ENCODE data around the gene MYO1E.
"Not testable (repeated sequence)": the region's sequence is repeated elsewhere in the genome, so short reads cannot be mapped to it uniquely, and the experiment has no call there.

MYO1E gene

DNA sequence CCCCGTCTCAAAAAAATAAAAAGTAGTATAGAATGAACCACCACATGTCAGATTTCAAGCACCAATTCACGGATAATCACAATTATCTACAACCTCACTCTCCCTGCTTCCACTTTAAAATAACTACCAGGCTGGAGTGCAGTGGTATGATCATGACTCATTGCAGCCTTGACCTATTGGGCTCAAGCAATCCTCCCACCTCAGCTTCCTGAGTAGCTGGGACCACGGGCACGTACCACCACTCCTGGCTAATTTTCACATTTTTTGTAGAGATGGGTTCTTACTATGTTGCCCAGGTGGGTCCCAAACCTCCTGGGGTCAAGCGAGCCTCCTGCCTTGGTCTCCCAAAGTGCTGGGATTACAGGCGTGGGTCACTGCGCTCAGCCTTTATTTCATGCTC lies 204.1 kb downstream of the MYO1E start:
- DNase-seq (ENCODE audit: low read depth in 2 of 2): no peak

DNA sequence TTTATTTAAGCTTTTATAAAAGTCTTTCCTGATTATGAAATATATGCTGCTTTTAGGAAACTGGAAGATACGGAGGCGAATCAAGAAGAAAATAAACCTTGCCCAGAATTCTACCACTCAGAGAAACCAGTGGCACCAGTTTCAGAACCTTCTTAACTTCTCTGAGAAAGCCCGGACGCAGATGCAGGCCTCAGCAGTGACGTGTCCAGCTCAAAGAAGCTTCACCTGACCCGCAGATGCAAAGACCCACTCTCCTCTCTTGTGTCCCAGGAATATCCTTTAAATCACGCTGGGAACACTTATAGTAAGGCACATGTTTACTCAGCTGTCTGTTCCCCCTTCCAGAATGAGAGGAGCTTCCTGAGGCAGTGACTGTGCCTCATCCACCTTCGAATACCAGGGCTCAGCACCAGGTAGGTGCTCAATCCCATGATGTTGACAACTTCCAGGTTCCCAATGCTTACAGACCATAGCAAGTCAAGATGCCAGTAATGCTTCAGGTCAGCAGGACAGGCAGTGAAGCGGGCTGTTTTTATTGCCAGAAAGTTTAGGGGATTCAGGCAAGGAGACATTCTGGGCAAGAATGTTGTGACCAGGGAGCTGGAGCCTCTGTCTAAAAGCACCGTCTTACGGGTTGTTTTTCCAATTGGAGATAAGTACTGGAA lies 205.9 kb downstream of the MYO1E start:
- DNase-seq (ENCODE audit: low read depth in 2 of 2): no peak

DNA sequence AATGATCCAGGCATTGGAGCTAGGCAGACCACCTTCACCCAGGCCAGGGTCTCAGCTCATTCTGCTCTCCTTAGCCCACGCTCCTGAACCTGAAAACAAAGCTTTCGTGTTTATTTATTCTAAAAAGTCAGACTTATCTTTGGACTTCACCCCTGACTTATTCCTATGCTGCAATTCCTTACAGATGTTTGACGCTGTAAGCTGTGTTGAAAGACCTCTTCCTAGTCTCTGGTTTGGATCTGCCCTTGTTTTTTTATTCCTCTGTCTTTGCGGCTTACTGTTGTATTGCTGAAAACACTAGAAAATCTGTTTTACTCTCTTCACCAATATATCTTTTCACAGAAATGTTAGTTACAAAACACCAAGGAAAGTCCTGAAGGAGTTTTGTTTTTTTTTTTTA lies 206.5 kb downstream of the MYO1E start:
- DNase-seq (ENCODE audit: low read depth in 2 of 2): no peak

DNA sequence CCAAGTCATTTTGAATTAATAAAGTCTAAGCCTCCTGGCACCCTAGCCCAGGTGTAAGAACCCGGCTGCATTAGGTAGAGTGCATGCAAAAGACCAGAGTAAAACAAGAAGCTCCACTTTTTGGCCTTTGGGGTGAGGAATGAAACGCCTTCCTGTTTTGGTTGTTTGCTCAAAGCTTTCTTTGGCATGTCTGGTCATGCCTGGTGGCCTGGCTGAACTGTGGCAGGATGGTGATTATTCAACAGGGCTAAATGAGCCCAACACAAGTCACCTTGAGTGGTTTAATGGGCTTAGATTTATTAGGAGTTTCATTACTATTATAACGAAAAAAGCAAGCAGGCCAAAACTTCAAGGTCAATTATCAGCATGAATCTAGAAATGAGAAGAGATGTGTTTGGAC lies 206.9 kb downstream of the MYO1E start:
- no peak for DNase-seq (ENCODE audit: low read depth in 2 of 2)

DNA sequence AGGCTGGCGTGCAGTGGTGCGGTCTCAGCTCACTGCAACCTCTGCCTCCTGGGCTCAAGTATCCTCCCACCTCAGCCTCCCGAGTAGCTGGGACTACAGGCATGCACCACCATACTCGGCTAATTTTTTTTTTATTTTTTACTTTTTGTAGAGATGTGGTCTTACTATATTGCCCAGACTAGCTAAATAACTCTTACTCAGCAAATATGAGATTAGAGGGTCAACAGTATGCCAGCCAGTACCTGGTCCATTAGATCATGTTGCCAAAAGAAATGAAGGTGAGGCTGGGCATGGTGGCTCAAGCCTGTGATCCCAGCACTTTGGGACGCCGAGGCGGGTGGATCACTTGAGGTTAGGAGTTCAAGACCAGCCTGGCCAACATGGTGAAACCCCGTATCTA lies 210.6 kb downstream of the MYO1E start:
- not testable (repeated sequence) for DNase-seq (ENCODE audit: low read depth in 2 of 2)

DNA sequence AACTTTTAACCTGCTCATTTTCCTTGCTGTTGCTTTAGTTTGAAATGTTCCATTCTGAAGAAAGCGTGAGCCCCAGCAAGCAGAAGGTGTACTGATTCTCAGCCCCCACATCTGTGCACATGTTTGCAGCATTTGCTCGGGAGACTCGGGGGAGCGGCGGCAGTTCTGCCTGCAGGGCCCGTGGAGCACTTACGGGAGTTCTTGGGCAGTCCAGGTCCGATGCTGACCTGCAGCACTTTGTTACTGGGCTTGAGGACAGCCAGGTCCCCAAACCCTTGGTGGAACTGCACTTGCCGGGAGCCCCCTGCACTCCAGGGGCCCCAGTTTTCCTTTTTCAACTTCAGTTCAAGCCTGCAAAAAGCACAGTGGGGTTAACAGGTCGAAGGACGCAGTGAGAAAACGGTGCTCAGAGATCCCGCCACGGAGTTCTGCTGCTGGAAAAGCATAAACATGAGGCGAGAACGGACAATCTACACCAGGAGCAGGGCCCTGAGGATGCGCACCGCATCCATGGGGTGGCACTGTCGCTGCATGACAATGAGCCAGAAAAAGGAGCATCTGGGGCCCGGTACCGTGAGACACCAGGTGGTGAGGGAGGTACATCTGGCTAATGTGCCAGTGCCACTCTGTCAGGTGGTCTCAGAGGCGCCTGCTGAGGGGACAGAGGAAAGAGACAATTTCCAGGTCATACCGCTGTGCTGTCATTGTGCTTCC lies 211.6 kb downstream of the MYO1E start:
- DNase-seq (ENCODE audit: low read depth in 2 of 2): no peak

DNA sequence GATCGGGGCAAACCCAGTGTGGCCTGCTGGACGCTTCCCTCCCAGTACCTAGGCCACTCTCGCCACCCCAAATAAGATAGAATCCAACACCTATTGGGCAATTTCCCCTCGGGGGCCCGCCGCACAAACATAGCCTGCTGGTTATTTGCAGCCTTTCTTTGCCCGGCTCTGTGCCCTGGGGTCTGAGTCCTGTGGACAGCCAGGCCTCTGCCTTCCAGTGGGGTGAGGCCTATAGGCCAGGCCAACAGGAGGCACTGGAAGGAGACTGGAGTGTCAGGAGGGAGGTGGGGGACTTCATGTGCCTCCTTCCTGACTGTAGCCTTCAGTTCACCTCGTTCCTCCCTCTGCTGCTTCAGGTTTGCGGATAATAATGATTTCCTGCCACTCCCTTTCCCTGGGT lies 213.5 kb downstream of the MYO1E start:
- DNase-seq (ENCODE audit: low read depth in 2 of 2): no peak

DNA sequence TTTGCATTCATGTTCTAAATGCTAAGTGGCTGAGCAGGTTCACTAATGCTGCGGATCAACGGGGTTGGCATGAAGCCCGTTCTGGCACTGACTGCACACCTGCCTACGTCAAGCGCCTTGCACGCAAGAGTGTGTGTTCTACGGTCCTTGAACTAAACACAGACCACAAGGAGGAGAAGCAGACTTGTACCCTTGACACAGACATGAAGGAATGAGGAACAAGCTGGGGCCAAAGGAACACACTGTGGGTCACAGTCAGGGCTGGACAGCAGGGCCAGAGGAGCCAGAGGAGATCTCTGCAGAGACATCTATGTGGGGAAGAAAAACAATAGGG lies 214.0 kb downstream of the MYO1E start:
- no peak for DNase-seq (ENCODE audit: low read depth in 2 of 2)

DNA sequence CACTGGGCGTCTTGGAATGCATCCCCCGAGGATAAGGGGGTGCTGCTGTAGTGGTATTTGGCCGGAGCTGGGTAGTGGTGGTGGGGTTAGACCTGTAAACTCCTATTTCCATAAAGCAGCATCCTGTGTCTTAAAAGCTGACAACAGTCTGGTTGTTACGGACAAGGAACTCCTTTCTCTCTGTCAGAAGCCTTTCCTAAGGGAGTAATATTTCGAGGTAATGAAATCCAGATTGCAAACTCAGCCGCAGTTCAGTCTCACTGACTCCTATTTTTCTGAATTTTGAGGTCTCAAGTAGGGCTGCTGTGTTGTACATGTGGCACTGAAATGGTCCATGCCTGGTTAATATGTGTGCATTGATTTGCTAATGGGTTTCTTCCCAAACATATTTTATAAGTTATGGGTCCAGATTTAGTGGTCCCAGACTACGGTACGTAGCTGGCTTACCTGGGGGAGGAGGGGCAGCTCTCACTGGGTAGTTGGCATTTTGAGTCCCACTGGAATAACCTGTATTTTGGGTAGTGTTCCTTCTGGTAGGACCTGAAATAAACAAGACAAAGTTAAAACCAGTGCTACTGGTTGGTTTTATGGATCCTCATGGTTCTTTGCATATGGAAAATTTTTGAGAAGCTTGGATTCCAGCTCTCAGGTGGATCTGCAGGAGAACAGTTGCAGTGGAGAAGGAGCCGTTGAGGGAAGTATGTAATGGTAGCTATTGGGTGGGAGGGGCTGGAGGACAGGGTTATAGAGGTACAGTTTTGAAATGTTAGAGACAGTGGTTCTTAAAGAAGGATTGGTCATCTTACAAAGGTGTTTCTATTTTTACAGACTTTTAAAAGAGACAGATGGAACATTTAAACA lies 214.6 kb downstream of the MYO1E start:
- DNase-seq (ENCODE audit: low read depth in 2 of 2): peak in 1 of 2 experiments; percentile 44

DNA sequence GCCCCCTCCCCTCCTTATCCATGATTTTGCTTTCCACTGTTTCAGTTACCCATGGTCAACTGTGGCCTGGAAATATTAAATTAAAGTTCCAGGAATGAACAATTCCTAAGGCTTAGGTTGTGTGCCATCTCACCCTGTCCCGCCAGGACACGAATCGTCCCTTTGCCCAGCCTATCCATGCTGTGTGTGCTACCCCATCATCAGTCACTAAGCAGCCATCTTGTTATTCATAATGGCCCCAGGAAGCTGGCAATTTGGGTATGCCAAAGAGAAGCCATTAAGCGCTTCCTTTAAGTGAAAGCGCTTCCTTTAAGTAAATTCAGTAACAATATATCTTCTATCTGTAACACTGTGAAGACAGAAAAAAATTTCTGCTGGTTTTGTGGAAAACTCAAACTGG lies 215.3 kb downstream of the MYO1E start:
- no peak for DNase-seq (ENCODE audit: low read depth in 2 of 2)

DNA sequence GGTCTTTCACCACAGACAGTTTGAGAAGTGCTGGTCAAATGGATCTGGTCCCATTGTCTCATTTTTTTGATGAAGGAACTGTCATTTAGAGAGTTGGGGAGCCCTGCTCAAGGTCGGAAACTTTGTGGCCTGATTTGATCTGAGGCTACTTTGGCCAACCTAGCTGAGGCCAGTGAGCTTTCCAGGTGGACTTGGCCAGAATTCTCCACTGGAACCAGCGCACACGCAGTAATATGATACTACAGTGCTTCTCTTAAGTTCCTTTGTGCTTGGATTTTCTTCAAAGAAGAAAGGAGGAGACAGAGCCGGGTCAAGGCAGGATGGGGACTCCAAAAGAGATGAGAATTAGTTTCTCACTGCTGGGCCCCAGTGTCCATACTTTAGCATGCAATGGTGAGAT lies 217.2 kb downstream of the MYO1E start:
- no peak for DNase-seq (ENCODE audit: low read depth in 2 of 2)

DNA sequence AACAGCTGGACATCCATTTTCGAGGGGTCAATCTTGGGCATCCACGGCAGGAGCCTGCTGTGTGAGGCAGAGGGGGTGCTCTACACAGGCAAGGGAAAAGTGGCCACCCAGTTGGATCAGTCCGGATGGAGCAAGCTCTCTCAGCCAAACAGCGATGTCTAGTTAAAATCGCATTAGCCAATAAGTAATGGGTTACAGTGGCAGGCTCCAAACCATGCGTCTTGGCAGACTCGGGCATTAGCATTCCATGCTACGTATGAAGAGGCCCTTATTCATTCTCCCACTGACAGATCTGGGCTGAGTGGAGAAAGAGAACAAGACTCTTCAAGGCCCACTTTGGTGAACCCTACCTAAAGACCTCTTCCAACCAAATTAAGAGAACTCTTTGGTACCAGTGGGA lies 218.4 kb downstream of the MYO1E start:
- DNase-seq (ENCODE audit: low read depth in 2 of 2): no peak

DNA sequence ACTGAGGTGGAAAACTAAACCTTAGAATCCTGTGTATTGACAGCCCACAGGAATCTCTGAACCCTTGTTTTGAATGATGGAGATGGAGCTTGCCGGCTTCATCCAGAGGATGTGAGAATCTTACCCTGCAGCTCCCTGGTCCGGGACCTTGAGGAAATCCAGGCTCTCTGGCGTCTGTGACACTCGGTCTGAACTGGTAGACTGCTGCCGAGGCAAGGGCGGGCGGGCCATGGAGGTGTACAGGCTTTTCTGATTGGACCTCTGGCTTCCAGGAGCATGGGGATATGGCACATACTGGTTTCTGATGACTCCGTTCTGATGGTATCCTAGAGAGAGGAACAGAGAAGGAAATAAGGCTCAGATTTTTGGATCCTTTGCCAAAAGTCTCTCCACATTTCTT lies 219.2 kb downstream of the MYO1E start:
- no peak for DNase-seq (ENCODE audit: low read depth in 2 of 2)

DNA sequence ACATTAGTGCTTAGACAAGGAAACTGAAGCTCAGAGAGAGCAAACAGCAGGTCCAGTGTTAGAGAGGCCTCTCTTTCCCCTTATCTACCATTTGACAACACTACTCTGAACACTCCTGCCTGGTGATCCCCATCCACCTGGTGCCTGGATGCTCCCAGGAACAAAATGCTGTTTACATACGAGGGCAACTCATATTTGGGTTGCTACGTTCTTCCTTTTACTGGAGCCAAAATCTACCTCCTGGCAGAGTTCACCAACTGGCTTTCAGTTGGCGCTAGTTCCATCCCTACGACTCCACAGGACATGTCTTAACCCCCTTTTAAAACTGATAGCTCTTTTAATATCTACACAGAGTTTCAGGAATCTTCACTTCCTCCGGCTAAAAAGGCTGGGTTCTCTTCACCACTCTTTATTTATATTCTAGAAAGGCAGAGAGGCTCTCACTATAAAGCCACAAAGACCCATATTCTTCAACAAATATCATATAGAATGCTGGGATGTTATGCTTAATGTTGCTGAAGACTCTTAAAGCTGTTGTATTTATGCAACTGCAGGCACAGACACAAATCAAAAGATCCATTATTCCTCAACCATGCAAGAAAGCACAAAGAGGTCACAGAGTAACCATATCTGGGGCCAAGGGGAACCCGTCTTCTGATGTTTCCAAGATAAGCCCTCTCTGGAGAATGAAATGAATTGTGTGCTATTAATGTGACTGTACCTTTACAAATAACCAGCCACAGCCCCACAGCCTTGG lies 219.8 kb downstream of the MYO1E start:
- no peak for DNase-seq (ENCODE audit: low read depth in 2 of 2)

DNA sequence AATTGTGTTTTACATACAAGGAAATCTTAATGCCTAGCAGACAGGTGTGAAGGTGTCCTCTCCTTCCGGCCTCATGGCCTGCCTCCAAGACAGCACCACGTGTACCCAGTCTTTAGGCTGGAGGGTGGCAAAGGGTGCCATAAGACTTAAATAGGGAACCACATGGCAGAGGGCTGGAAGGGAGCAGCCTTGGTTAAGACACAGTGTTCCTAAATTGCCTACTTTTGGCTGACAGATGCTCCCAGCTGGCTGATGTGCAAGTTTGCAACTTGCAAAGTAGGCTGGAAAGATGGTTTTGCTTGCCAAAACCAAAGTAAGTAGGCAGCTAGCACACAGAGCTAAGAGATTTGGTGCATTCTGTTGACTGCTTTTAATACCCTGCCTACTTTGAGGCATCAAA lies 222.5 kb downstream of the MYO1E start:
- no peak for DNase-seq (ENCODE audit: low read depth in 2 of 2)

DNA sequence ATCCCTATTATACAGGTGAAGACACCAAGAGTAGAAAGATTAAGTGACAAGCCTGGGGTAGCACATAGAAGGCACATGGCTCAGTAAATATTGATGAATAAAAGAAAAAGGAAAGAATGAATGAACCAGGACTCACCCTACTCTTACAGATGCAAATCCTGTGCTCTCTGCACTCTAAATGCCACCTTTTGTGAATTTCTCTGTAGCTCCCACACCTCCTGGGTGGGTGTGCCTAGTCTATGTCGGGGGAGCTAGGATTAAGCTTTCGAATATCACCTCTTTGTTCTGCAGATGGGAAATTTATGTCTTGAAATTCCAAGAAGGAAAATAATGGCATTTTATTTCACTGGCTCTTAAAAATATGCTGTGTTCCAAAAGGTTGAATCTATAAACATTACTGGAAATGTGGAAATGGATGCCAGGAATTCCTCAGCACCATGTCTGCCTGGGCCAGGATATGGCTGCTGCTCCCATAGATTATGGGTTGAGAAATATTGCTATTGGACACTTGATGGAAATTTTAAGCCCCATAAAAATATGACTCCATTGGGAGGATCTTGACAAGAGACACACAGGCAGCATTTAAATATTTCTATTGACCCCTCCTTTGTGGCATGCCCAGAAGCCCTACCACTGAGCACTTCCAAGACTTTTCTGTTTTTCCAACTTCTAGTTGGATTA lies 224.4 kb downstream of the MYO1E start:
- peak; percentile 57 to 64 for DNase-seq (ENCODE audit: low read depth in 2 of 2)

DNA sequence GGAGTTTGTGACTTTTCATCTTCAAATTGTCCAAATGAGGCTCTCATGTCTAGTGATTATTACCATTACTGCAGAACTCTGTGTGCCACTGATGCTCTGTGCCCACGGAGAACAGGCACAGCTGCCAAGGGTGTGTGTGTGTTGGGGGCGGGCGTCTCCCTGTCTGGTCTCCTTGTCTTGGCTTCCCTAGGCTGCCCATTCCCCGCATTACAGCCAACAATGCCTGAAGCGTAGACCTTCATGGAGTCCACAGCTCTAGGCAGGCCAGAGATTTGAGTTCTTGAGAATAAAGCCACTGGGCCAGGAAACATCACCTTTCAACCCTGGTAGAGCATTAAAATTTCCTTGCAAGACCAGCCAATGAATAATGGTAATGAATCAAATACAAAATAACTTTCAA lies 225.0 kb downstream of the MYO1E start:
- no peak for DNase-seq (ENCODE audit: low read depth in 2 of 2)

DNA sequence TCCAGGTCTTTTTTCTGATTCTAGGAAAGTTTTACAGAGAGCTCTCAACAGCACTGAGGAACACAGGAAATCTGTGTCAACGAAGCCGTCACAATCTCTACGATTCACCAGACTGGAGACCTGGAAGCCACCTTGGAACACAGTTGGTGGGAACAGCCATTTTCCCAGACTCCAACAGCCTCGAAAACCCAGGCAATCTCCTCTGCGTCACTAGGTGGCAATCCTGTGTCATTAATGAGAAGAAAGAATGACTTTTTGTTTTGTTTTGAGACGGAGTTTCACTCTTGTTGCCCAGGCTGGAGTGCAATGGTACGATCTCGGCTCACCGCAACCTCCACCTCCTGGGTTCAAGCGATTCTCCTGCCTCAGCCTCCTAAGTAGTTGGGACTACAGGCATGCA lies 228.1 kb downstream of the MYO1E start:
- not testable (repeated sequence) for DNase-seq (ENCODE audit: low read depth in 2 of 2)

DNA sequence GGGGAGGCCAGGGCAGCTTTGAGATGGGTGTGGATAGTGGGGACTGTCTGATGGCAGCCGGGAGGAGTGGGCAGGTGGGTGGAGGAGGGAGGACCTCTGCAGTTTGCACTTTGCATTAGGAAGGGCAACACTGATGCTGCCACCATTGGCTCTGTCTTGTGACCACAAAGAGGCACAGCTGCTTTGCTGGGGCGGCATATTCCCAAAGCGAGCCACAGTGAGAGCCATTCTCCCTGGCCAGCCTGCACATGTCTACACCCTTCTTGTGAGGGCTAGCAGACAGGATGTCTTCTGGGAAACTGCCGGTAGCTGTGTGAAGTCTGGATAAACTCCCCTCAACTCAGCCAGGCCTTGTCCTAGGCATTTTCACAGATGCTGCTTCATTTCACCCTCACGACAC lies 229.4 kb downstream of the MYO1E start:
- DNase-seq (ENCODE audit: low read depth in 2 of 2): no peak

DNA sequence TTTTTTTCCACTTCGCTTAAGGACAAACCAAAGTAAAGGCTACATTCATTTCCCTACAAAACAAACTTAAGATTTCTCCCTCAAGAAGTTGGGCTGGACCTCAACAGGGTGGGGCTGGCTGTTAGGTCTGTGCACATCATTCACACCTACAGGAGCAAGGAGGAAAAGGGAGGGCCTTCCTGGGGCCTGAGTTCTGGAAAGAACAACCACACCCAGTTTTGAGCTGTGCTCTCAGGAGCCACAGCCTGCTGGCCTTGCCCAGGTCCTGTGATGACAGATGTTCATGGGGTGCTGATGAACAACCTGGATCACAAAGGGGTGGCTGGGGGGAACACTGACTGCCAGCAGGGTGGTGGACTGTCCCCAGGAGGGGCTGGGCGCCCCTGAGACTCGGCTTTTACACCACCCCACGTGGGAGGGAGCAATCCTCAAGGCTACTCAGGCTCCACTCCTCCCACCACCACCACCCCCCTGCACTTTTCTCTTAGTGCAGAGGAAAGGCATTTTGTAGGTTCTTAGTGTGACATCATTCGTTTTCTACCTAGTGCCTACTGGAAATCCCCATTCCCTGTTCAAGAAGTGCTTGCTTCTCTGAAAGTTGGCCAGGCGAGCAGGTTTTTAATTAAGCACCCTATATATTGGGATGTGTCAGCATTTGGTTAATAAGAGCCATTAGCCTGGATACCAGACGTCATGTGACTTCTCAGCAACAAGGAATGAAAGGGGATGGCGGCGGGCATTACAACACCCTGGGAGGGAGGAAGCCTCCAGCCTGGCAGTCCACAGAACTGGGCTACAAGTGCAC lies 232.0 kb downstream of the MYO1E start:
- DNase-seq (ENCODE audit: low read depth in 2 of 2): no peak

DNA sequence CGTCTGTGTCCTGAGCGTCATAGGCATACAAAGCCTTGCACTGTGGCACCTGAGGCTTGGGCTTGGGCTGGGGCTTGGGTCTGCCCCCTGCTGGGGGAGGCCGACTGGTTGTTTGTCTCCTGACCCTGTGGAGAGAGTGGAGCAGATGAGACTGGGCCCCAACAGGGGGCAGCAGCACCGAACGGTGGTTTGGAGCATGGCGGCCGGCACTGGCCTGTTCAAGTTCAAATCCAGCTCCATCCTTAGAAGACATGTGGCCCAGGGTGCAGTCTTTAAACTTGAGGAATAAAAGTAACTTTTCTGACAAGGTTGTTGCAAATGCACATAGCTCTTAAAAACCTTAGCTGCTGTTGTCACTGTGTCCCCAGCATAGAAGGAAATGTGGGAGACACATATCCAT lies 234.4 kb downstream of the MYO1E start:
- DNase-seq (ENCODE audit: low read depth in 2 of 2): peak in 1 of 2 experiments; percentile 8

Data from fibroblast of skin of left quadriceps (primary cell).